Sigmoid colon (tissue), 7 donors: ENCODE measurements around the gene GRAMD1B. TPM values are rescaled to one million over a fixed set of nuclear protein-coding genes. Genes with fewer than 3 reads are reported as not detected.
A peak's percentile ranks its signal among the peaks of the same experiment; 100 is the strongest.

Experiments
- DNase-seq: peaks from one replicate; pipeline ENCODE4 v3.0.0-alpha.2; 2019
- H3K27ac ChIP-seq, 4 donors: fragments of 200-600 bp; sonication (generic); one replicate each; pipeline ENCODE4 v1.5.1; 2016 to 2019; ENCODE audit warnings: mild to moderate bottlenecking in 1 of 4
- H3K27me3 ChIP-seq, 3 donors: fragments of 200-600 bp; sonication (generic); one replicate each; pipeline ENCODE4 v1.5.1; 2019; ENCODE audit warnings: mild to moderate bottlenecking in 1 of 3
- H3K36me3 ChIP-seq, 4 donors: fragments of 200-600 bp; sonication (generic); one replicate each; pipeline ENCODE4 v1.5.1; 2016 to 2019
- H3K4me1 ChIP-seq, 4 donors: fragments of 200-600 bp; sonication (generic); one replicate each; pipeline ENCODE4 v1.5.1; 2017 to 2019
- H3K4me3 ChIP-seq, 4 donors: fragments of 200-600 bp; sonication (generic); one replicate each; pipeline ENCODE4 v1.5.1; 2017 to 2019; ENCODE audit warnings: mild to moderate bottlenecking in 2 of 4, moderate library complexity in 1 of 4
- H3K9me3 ChIP-seq, 4 donors: fragments of 200-600 bp in 3 of 4; sonication (generic) in 3 of 4; one replicate each; pipeline versions ENCODE4 v1.5.1 to v1.6.1; 2013 to 2019
- CTCF ChIP-seq, 4 experiments: fragments of 450-650 bp in 3 of 4; fragments of 200-600 bp in 1 of 4; IDR thresholded peaks; one replicate each; pipeline ENCODE4 v1.5.1; 2016 to 2019; ENCODE audit warnings: antibody characterized with exemption in 4 of 4, mild to moderate bottlenecking in 3 of 4, moderate library complexity in 2 of 4
- EP300 ChIP-seq, 4 donors: sonication (generic); formaldehyde crosslinking; IDR thresholded peaks; one replicate each; pipeline ENCODE4 v1.6.1; 2017; ENCODE audit warnings: antibody characterized with exemption in 4 of 4
- POLR2A ChIP-seq, 2 donors: fragments of 450-650 bp; IDR thresholded peaks; one replicate each; pipeline ENCODE4 v1.6.1; 2016; ENCODE audit warnings: antibody characterized with exemption in 2 of 2, mild to moderate bottlenecking in 2 of 2, moderate library complexity in 2 of 2
- POLR2AphosphoS5 ChIP-seq, 4 donors: sonication (generic); formaldehyde crosslinking; IDR thresholded peaks; one replicate each; pipeline ENCODE4 v1.6.1; 2017; ENCODE audit warnings: antibody characterized with exemption in 4 of 4
- WGBS, 2 donors: extraction: QIAGEN DNeasy Blood & Tissue Kit; methylation state at CpG; one replicate each; pipeline ENCODE4 v1.1.7; 2013; 5-methylcytosine and 5-hydroxymethylcytosine counted together
- intact Hi-C: fragments of 100-400 bp; cut with DNase I; formaldehyde crosslinking; loops from one replicate; pipeline ENCODE4 v1.15.1; 2023
- polyA plus RNA-seq, 3 donors: library from polyadenylated mRNA; stranded (reverse); fragments of 200-250 nt; gene quantifications; one replicate each; pipeline ENCODE4 v1.2.3, GENCODE V29; 2013
- total RNA-seq, 4 donors: library from RNA; depleted of rRNA; stranded (reverse); fragments of >200 nt; gene quantifications; one replicate each; pipeline ENCODE4 v1.1.0, GENCODE V29; 2016
- donor health status: healthy with polysubstance abuse.
- donor health status: Bipolar disorder and iron deficiency.
- donor health status: healthy.

GRAMD1B gene
- total and polyA plus RNA-seq, 7 donors = 1.8 to 5.0 (median 3.5) TPM

DNA sequence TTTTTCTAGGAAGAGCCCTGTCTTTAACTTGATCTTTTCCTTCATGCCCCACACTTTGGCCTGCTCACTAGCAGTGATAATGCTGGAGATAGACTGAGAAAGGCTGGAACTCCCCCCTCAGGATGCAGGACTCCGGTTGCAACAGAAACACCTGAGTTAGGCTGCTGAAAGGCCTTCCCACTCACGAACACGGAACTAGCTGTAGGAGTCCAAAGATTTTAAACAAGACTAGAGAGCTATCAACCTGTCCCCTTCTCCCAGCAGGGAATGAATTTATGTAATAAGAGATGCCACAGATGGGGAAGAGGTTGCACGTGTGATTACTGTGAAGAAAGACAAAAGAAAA lies 211.4 kb downstream of the GRAMD1B start:
- no peak for DNase-seq
- peaks cover 0 to 9% (median 0%) of the 10 kb centered on the region in 3 donors for H3K27me3 ChIP-seq
- no peaks in the 10 kb centered on the region for H3K36me3 ChIP-seq
- H3K4me1 ChIP-seq = no peaks in the 10 kb centered on the region
- H3K27ac ChIP-seq = no peak overlapping the region
- intact Hi-C loops = no loop called here
- TF ChIP-seq POLR2AphosphoS5 (IDR thresholded peaks at IDR 0.05) (no peak), POLR2A (IDR thresholded peaks at IDR 0.05) (no peak), CTCF (IDR thresholded peaks at IDR 0.05) (no peak), EP300 (IDR thresholded peaks at IDR 0.05) (no peak)
- no peaks in the 10 kb centered on the region for H3K9me3 ChIP-seq
- WGBS, 2 donors = 79 to 83% methylated on average over 4 of the region's 4 CpGs
- H3K4me3 ChIP-seq = no peak overlapping the region

GRCh38 chr11:123642435-123642834 lies 212.4 kb downstream of the GRAMD1B start:
- WGBS, 2 donors = 89% methylated on average over 15 of the region's 15 CpGs
- no peak overlapping the region for H3K4me3 ChIP-seq
- no peaks in the 10 kb centered on the region for H3K36me3 ChIP-seq
- intact Hi-C loops = no loop called here
- no peak for DNase-seq
- no peaks in the 10 kb centered on the region for H3K4me1 ChIP-seq
- TF ChIP-seq POLR2A (IDR thresholded peaks at IDR 0.05) = no peak
- TF ChIP-seq POLR2AphosphoS5 (IDR thresholded peaks at IDR 0.05) = no peak
- no peak for TF ChIP-seq EP300 (IDR thresholded peaks at IDR 0.05)
- TF ChIP-seq CTCF (IDR thresholded peaks at IDR 0.05) = no peak
- H3K27ac ChIP-seq = no peak overlapping the region
- H3K27me3 ChIP-seq = peaks cover 0 to 9% (median 0%) of the 10 kb centered on the region in 3 donors
- no peaks in the 10 kb centered on the region for H3K9me3 ChIP-seq

- WGBS, 2 donors = 84 to 86% methylated on average over 12 of the region's 12 CpGs
- Histone ChIP-seq H3K27me3 (peaks cover 0 to 3% (median 0%) of the 10 kb centered on the region in 3 donors), H3K4me3 (no peak overlapping the region), H3K9me3 (no peaks in the 10 kb centered on the region), H3K36me3 (no peaks in the 10 kb centered on the region), H3K27ac (no peak overlapping the region), H3K4me1 (no peaks in the 10 kb centered on the region)
- no peak for DNase-seq
- TF ChIP-seq EP300 (IDR thresholded peaks at IDR 0.05) (no peak), POLR2A (IDR thresholded peaks at IDR 0.05) (no peak), CTCF (IDR thresholded peaks at IDR 0.05) (no peak), POLR2AphosphoS5 (IDR thresholded peaks at IDR 0.05) (no peak)
- intact Hi-C loops = no loop called here
Observed at GRCh38 chr11:123645286-123645975, 215.4 kb downstream of the GRAMD1B start.

- no peaks in the 10 kb centered on the region for H3K36me3 ChIP-seq
- H3K9me3 ChIP-seq = no peaks in the 10 kb centered on the region
- TF ChIP-seq EP300 (IDR thresholded peaks at IDR 0.05) (no peak), POLR2AphosphoS5 (IDR thresholded peaks at IDR 0.05) (no peak)
- H3K4me3 ChIP-seq = no peak overlapping the region
- WGBS, 2 donors = 87 to 97% methylated on average over 2 of the region's 2 CpGs
- no peak for DNase-seq
- intact Hi-C loops = no loop called here
- peaks cover 0 to 20% (median 19%) of the 10 kb centered on the region in 4 donors for H3K4me1 ChIP-seq
- no peak overlapping the region for H3K27ac ChIP-seq
- H3K27me3 ChIP-seq = peaks cover 0 to 33% (median 24%) of the 10 kb centered on the region in 3 donors
Observed at GRCh38 chr11:123650901-123651300, 220.8 kb downstream of the GRAMD1B start.

GRCh38 chr11:123652599-123652998 lies 222.5 kb downstream of the GRAMD1B start:
- intact Hi-C loops = no loop called here
- H3K9me3 ChIP-seq = no peaks in the 10 kb centered on the region
- peaks cover 0 to 20% (median 19%) of the 10 kb centered on the region in 4 donors for H3K4me1 ChIP-seq
- no peak for DNase-seq
- H3K36me3 ChIP-seq = no peaks in the 10 kb centered on the region
- H3K27ac ChIP-seq = no peak overlapping the region
- H3K4me3 ChIP-seq = no peak overlapping the region
- peaks cover 0 to 33% (median 24%) of the 10 kb centered on the region in 3 donors for H3K27me3 ChIP-seq
- TF ChIP-seq POLR2AphosphoS5 (IDR thresholded peaks at IDR 0.05) = no peak
- WGBS, 2 donors = 54 to 63% methylated on average over 2 of the region's 2 CpGs

GRCh38 chr11:123653483-123653826 lies 223.4 kb downstream of the GRAMD1B start:
- peaks cover 0 to 20% (median 19%) of the 10 kb centered on the region in 4 donors for H3K4me1 ChIP-seq
- intact Hi-C loops = no loop called here
- no peak for TF ChIP-seq POLR2A (IDR thresholded peaks at IDR 0.05)
- TF ChIP-seq POLR2AphosphoS5 (IDR thresholded peaks at IDR 0.05) = no peak
- TF ChIP-seq CTCF (IDR thresholded peaks at IDR 0.05) = no peak
- TF ChIP-seq EP300 (IDR thresholded peaks at IDR 0.05) = no peak

More at GRCh38 chr11:123653483-123653826, 223.4 kb downstream of the GRAMD1B start:
- Histone ChIP-seq H3K27ac (peak overlapping the region in 1 of 4 donors; percentile 54), H3K9me3 (no peaks in the 10 kb centered on the region), H3K36me3 (no peaks in the 10 kb centered on the region), H3K27me3 (peaks cover 0 to 33% (median 24%) of the 10 kb centered on the region in 3 donors), H3K4me3 (peak overlapping the region in 3 of 4 donors; percentile 46 to 60 (median 57))
- no peak for DNase-seq
- WGBS, 2 donors = 18 to 23% methylated on average over 10 of the region's 10 CpGs
